Vagina (tissue), 2 donors: ENCODE data around the gene GLO1.

Experiments used
- POLR2A ChIP-seq, 2 donors: fragments of 450-650 bp; IDR thresholded peaks; one replicate each; pipeline ENCODE4 v1.6.1; 2017; ENCODE audit warnings: antibody characterized with exemption in 2 of 2, mild to moderate bottlenecking in 2 of 2, moderate library complexity in 2 of 2
- POLR2AphosphoS5 ChIP-seq, 2 donors: sonication (generic); formaldehyde crosslinking; IDR thresholded peaks; one replicate each; pipeline ENCODE4 v1.9.0; 2017; ENCODE audit warnings: antibody characterized with exemption in 2 of 2, mild to moderate bottlenecking in 2 of 2, low read depth in 1 of 2; ENCODE audit not compliant: insufficient read depth in 1 of 2
- TF ChIP-seq, protein P1 (sequence below), 3 experiments: fragments of 450-650 bp in 2 of 3; fragments of 200-600 bp in 1 of 3; sonication (generic) in 1 of 3; IDR thresholded peaks; one replicate each; pipeline ENCODE4 v1.5.1; 2017 to 2019; ENCODE audit warnings: antibody characterized with exemption in 3 of 3, mild to moderate bottlenecking in 2 of 3, moderate library complexity in 2 of 3

DNA sequence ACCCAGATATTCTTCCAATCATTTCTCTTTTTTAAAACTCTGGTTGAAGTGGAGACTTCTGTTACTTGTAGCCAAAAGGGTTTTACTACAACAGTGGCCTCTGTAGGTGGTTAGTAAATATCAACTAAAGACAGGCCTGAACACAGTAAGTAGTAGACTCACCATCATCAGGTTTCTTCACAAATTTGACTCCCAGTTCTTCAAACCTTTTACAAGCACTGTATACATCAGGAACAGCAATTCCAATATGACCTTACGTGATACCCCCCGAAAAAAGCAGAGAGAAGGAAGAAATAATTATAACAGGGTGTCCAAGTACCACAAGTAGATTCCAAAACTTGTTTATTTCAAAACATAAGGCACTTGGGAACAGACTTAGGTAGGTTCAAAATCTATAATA, 21.1 kb downstream of the GLO1 start:
- TF ChIP-seq POLR2A (IDR thresholded peaks at IDR 0.05) (no peak), POLR2AphosphoS5 (IDR thresholded peaks at IDR 0.05; ENCODE audit: insufficient read depth in 1 of 2, low read depth in 1 of 2) (no peak)
- TF ChIP-seq, protein P1, sequence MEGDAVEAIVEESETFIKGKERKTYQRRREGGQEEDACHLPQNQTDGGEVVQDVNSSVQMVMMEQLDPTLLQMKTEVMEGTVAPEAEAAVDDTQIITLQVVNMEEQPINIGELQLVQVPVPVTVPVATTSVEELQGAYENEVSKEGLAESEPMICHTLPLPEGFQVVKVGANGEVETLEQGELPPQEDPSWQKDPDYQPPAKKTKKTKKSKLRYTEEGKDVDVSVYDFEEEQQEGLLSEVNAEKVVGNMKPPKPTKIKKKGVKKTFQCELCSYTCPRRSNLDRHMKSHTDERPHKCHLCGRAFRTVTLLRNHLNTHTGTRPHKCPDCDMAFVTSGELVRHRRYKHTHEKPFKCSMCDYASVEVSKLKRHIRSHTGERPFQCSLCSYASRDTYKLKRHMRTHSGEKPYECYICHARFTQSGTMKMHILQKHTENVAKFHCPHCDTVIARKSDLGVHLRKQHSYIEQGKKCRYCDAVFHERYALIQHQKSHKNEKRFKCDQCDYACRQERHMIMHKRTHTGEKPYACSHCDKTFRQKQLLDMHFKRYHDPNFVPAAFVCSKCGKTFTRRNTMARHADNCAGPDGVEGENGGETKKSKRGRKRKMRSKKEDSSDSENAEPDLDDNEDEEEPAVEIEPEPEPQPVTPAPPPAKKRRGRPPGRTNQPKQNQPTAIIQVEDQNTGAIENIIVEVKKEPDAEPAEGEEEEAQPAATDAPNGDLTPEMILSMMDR (IDR thresholded peaks at IDR 0.05) = no peak
